Measurements from ENCODE around the gene FPGS. TPM values are rescaled to one million over a fixed set of nuclear protein-coding genes. Genes with fewer than 3 reads are reported as not detected.

The FPGS gene
- total and polyA plus RNA-seq, 4 donors = 20.4 to 61.1 (median 42.7) TPM

- no peaks in the 10 kb centered on the region for H3K9me3 ChIP-seq (ENCODE audit: control insufficient read depth in 4 of 4, low read length in 3 of 4)
- H3K27me3 ChIP-seq (ENCODE audit: control insufficient read depth in 4 of 4, insufficient read depth in 4 of 4, low read length in 3 of 4) = no peaks in the 10 kb centered on the region
- DNase-seq (ENCODE audit: low spot score) = no peak
- TF ChIP-seq TAF1 (conservative IDR thresholded peaks at IDR 0.05) = no peak
- no peak for TF ChIP-seq HNF4A (conservative IDR thresholded peaks at IDR 0.05)
- TF ChIP-seq FOXA1 (IDR thresholded peaks at IDR 0.05) = no peak
- no peak for TF ChIP-seq GABPA (IDR thresholded peaks at IDR 0.05 in 1 of 2, conservative IDR thresholded peaks at IDR 0.05 in 1 of 2)
- TF ChIP-seq MAX (IDR thresholded peaks at IDR 0.05) = no peak
- no peak for TF ChIP-seq YY1 (IDR thresholded peaks at IDR 0.05)
- TF ChIP-seq CTCF (IDR thresholded peaks at IDR 0.05; ENCODE audit: low read depth, low read length, missing input control) = no peak
- no peak for TF ChIP-seq SP1 (IDR thresholded peaks at IDR 0.05)
- no peak for TF ChIP-seq FOXA2 (IDR thresholded peaks at IDR 0.05)
- TF ChIP-seq EGR1 (IDR thresholded peaks at IDR 0.05; ENCODE audit: low read depth in 2 of 2) = no peak
- no peak for TF ChIP-seq JUND (IDR thresholded peaks at IDR 0.05)
- TF ChIP-seq ZBTB33 (IDR thresholded peaks at IDR 0.05) = no peak
- TF ChIP-seq RAD21 (IDR thresholded peaks at IDR 0.05) = no peak
- no peaks in the 10 kb centered on the region for H3K36me3 ChIP-seq (ENCODE audit: control insufficient read depth in 4 of 4, insufficient read depth in 3 of 4, low read depth in 1 of 4, low read length in 3 of 4)
- WGBS = 67% methylated on average over 13 of the region's 13 CpGs
- peak within 1 kb of the TSS in 1 of 3 donors; percentile 18 for H3K4me3 ChIP-seq (ENCODE audit: low read depth in 1 of 3, low read length in 3 of 3)
- peak within 1 kb of the TSS; percentile 72 to 80 for H3K27ac ChIP-seq (ENCODE audit: low read depth in 1 of 2, low read length in 2 of 2)
- peaks cover 0 to 4% (median 0%) of the 10 kb centered on the region in 4 donors for H3K4me1 ChIP-seq (ENCODE audit: control insufficient read depth in 4 of 4, insufficient read depth in 4 of 4, low read length in 3 of 4)
- peak within 1 kb of the TSS in 1 of 2 donors; percentile 45 for H3K9ac ChIP-seq (ENCODE audit: low read depth in 1 of 2, low read length in 2 of 2)
Measured at GRCh38 chr9:127778280-127779135, 24.2 kb upstream of the FPGS start, which contains the start of gene SH2D3C. SH2D3C (minus strand) TSS chr9:127778666; CDS start chr9:127778627, 39 bp downstream.

GRCh38 chr9:127779136-127779981 lies 23.3 kb upstream of the FPGS start:
- no peak for DNase-seq (ENCODE audit: low spot score)
- WGBS = 77% methylated on average over 17 of the region's 17 CpGs
- no peak for TF ChIP-seq MAX (IDR thresholded peaks at IDR 0.05)
- no peak for TF ChIP-seq HNF4A (conservative IDR thresholded peaks at IDR 0.05)
- TF ChIP-seq TAF1 (conservative IDR thresholded peaks at IDR 0.05) = no peak
- no peak for TF ChIP-seq YY1 (IDR thresholded peaks at IDR 0.05)
- TF ChIP-seq GABPA (IDR thresholded peaks at IDR 0.05 in 1 of 2, conservative IDR thresholded peaks at IDR 0.05 in 1 of 2) = no peak
- TF ChIP-seq SP1 (IDR thresholded peaks at IDR 0.05) = no peak
- no peak for TF ChIP-seq RAD21 (IDR thresholded peaks at IDR 0.05)
- no peak for TF ChIP-seq CTCF (IDR thresholded peaks at IDR 0.05; ENCODE audit: low read depth, low read length, missing input control)
- no peak for TF ChIP-seq RXRA (IDR thresholded peaks at IDR 0.05)
- no peak for TF ChIP-seq ZBTB33 (IDR thresholded peaks at IDR 0.05)

More at GRCh38 chr9:127779136-127779981, 23.3 kb upstream of the FPGS start:
- H3K27me3 ChIP-seq (ENCODE audit: control insufficient read depth in 4 of 4, insufficient read depth in 4 of 4, low read length in 3 of 4) = no peaks in the 10 kb centered on the region
- peak overlapping the region; percentile 72 to 80 for H3K27ac ChIP-seq (ENCODE audit: low read depth in 1 of 2, low read length in 2 of 2)
- no peak overlapping the region for H3K4me3 ChIP-seq (ENCODE audit: low read depth in 1 of 3, low read length in 3 of 3)
- no peaks in the 10 kb centered on the region for H3K9me3 ChIP-seq (ENCODE audit: control insufficient read depth in 4 of 4, low read length in 3 of 4)
- H3K4me1 ChIP-seq (ENCODE audit: control insufficient read depth in 4 of 4, insufficient read depth in 4 of 4, low read length in 3 of 4) = peaks cover 0 to 6% (median 0%) of the 10 kb centered on the region in 4 donors
- no peak overlapping the region for H3K9ac ChIP-seq (ENCODE audit: low read depth in 1 of 2, low read length in 2 of 2)
- no peaks in the 10 kb centered on the region for H3K36me3 ChIP-seq (ENCODE audit: control insufficient read depth in 4 of 4, insufficient read depth in 3 of 4, low read depth in 1 of 4, low read length in 3 of 4)

All from liver (tissue), 9 donors.